ENCODE data around the gene SF3A1.

SF3A1 gene

DNA sequence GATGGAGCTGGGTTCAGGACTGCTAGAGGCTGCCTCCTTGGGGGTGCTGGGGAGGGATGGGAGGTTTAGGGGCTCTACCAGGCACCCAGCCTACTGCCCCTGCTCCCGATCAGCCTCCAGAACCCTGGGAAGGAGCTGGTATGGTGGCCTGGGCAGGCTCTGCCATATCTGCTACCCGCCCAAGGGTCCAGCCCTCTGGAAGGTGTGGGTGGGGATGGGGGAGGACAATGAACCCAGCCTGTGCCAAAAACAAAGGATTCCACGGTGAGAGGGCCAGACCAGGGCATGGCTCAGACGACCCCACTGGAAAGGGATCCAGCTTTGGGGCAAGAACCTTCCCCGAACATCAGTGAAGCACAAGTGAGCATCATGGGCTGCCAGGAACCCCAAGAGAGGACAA, 70.4 kb downstream of the SF3A1 start:
- no peak overlapping the region for H3K4me3 ChIP-seq (ENCODE audit: control insufficient read depth, low read depth, low read length)
- TF ChIP-seq CTCF (IDR thresholded peaks at IDR 0.05; ENCODE audit: control insufficient read depth, insufficient read depth, low read depth, low read length, missing control alignments), result no peak
- DNase-seq (ENCODE audit: low read depth), result no peak

- no peak overlapping the region for H3K4me3 ChIP-seq (ENCODE audit: control insufficient read depth, low read depth, low read length)
- DNase-seq (ENCODE audit: low read depth), result no peak
- TF ChIP-seq CTCF (IDR thresholded peaks at IDR 0.05; ENCODE audit: control insufficient read depth, insufficient read depth, low read depth, low read length, missing control alignments), result no peak
Observed at GRCh38 chr22:30285846-30286200, 70.9 kb downstream of the SF3A1 start.

GRCh38 chr22:30285176-30285845, 71.4 kb downstream of the SF3A1 start:
- TF ChIP-seq CTCF (IDR thresholded peaks at IDR 0.05; ENCODE audit: control insufficient read depth, insufficient read depth, low read depth, low read length, missing control alignments), result no peak
- DNase-seq (ENCODE audit: low read depth), result no peak
- no peak overlapping the region for H3K4me3 ChIP-seq (ENCODE audit: control insufficient read depth, low read depth, low read length)

GRCh38 chr22:30284666-30285065, 72.0 kb downstream of the SF3A1 start:
- TF ChIP-seq CTCF (IDR thresholded peaks at IDR 0.05; ENCODE audit: control insufficient read depth, insufficient read depth, low read depth, low read length, missing control alignments), result no peak
- no peak overlapping the region for H3K4me3 ChIP-seq (ENCODE audit: control insufficient read depth, low read depth, low read length)
- DNase-seq (ENCODE audit: low read depth), result no peak

DNA sequence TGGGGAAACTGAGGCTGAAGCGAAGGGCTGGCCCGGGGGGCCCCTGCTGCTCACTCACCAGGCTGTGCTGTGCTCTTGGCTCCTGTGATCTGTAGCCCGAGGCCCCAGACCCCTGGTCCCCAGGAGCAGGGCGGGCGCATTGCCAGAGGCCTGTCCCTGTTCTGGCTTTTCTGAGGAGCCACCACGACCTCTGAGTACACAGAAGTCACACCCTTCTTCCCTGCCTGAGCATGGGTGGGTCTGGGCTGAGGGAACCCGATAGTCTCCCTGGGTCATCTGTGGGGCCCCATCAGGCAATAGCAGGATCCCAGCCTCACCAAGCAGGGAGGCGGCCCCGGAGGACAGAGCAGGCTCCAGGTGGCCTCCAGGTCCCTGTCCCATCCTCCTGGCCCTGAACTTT, 72.5 kb downstream of the SF3A1 start:
- H3K4me3 ChIP-seq (ENCODE audit: control insufficient read depth, low read depth, low read length), result no peak overlapping the region
- no peak for TF ChIP-seq CTCF (IDR thresholded peaks at IDR 0.05; ENCODE audit: control insufficient read depth, insufficient read depth, low read depth, low read length, missing control alignments)
- DNase-seq (ENCODE audit: low read depth), result no peak

DNA sequence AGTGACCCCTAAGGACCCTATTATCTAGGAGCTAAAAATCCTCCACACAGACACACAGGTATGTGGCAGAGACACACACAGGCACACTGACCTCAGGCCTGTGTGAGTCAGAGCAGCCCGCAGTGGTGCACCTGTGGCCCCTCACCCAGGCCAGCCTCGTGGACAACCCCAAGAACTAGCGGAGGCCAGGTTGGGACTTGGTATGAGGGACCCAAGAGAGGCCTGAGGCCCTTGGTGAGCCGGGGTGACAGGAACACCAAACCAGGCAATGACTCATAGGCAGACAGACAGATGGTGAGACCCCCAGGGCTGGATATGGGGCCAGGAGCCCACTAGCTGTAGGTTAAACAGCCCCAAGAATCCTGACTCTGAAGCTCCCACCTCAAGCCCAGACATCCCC, 73.4 kb downstream of the SF3A1 start:
- DNase-seq (ENCODE audit: low read depth), result no peak
- TF ChIP-seq CTCF (IDR thresholded peaks at IDR 0.05; ENCODE audit: control insufficient read depth, insufficient read depth, low read depth, low read length, missing control alignments), result no peak
- no peak overlapping the region for H3K4me3 ChIP-seq (ENCODE audit: control insufficient read depth, low read depth, low read length)

DNA sequence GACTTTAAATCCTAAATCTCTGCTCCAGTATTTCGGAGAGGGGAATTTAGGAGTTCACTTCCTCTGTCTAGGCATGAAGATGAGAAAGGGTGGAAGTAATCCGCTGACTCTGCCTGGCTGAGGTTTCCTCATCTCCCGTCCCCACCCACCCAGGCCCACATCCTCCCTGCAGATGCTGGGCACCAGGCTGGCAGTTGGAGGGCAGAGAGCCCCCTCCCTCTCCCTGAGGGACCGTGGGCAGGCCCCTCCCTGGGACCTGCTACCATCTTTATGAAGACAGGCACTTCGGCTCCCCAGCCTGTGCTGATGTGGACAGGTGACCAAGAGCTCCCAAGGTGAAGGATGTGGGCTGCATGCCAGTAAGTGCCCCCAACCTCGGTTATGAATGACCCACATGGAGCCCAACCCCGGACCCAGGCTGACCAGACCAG, 74.1 kb downstream of the SF3A1 start:
- DNase-seq (ENCODE audit: low read depth), result no peak
- no peak overlapping the region for H3K4me3 ChIP-seq (ENCODE audit: control insufficient read depth, low read depth, low read length)
- TF ChIP-seq CTCF (IDR thresholded peaks at IDR 0.05; ENCODE audit: control insufficient read depth, insufficient read depth, low read depth, low read length, missing control alignments), result no peak
